ENCODE data around the gene PTPRR.
"Not testable (repeated sequence)": the region's sequence is repeated elsewhere in the genome, so short reads cannot be mapped to it uniquely, and the experiment has no call there.

Gene PTPRR

DNA sequence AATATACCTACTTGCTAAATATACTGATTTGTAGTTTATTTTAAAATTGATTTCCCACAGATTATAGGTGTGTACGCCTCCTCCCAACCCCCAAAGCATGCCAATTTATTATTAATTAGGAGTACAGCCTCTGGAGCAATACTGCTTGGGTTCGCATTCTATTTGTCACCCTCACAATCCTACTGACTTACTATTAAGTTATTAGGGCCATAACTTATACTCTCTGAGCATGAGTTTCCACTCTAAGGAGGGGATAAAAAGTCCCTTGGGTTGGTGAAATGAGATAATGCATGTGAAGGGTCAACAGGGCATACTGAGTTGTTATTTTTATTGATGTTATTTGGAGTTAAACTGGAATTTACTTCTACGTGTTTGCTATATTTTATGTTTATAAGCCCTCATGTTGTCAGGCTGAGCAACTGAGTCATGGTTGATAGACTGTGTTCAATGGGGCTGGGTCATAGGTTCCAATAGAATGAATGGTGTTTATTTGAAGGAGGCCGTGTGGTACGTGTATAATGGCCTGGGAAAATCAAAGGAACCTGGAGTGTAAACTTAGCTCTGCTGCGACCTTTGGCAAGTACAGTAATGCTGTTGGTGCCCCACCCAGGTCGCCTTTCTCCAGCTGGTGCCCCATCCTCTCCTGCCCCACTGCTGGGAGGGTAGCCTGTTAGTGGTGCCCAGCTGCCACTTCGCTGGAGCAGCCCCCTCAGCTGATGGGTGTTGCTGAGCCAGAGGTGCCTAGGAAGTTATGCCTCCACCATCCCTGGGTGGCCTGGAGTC lies 184.0 kb downstream of the PTPRR start:
- no peak for DNase-seq

DNA sequence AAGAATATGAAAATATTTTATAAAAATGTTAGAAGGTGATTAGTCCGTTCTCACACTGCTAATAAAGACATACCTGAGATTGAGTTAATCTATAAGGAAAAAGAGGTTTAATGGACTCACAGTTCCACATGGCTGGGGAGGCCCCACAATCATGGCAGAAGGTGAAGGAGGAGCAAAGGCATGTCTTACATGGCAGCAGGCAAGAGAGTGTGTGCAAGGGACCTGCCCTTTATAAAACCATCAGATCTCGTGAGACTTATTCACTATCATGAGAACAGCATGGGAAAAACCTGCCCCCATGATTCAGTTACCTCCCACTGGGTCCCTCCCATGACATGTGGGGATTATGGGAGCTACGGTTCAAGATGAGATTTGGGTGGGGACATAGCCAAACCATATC lies 185.3 kb downstream of the PTPRR start:
- DNase-seq, result not testable (repeated sequence)

DNA sequence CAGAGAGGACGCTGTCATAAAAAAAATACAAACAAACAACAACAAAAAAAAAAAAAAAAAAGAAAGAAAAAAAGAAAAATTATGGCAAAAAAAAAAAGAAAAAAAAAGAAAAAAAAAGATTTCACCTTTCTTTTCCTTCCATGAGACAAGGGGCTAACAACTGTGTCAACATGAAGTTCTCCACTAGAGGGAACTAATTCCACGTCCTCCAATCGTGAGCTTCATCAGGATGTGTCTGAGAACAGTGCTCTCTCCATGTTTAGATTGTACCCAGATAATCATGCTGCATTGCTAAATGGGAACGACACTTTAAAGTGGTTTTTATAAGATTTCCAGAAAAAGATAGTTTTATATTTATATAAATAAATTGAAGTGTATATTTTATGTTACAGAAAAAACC lies 187.2 kb downstream of the PTPRR start:
- no peak for DNase-seq

DNA sequence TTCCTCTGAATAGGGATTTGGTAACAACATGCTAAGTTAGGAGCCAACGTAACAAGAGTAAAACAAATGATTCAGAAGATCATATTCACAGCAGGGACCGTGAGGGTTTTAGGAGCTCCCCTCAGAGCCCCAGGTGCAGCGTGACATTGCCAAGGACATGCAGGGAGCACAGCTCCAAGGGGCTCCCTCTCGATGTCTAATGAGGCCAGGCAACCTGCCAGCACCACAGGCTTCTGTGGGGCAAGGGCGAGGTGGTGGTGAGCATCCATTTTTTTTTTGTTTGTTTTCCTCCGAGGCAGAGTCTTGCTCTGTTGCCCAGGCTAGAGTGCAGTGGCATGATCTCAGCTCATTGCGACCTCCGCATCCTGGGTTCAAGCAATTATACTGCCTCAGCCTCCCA lies 188.3 kb downstream of the PTPRR start:
- no peak for DNase-seq

DNA sequence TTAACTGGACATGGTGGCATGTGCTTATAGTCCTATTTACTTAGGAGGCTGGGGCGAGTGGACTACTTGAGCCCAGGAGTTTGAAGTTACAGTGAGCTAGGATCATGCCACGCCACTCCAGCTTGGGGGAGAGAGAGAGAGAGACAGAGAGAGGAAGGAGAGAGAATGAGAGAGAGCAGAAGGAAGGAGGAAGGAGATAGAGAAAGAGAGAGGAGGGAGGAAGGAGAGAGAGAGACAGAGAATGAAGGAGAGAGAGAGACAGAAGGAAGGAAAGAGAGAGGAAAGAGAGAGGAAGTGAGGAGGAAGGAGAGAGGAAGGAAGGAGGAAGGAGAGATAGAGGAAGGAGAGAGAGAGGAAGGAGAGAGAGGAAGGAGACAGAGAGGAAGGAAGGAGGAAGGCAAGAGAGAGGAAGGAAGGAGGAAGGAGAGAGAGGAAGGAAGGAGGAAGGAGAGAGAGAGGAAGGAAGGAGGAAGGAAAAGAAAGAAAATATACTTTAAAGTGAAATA lies 189.8 kb downstream of the PTPRR start:
- no peak for DNase-seq

DNA sequence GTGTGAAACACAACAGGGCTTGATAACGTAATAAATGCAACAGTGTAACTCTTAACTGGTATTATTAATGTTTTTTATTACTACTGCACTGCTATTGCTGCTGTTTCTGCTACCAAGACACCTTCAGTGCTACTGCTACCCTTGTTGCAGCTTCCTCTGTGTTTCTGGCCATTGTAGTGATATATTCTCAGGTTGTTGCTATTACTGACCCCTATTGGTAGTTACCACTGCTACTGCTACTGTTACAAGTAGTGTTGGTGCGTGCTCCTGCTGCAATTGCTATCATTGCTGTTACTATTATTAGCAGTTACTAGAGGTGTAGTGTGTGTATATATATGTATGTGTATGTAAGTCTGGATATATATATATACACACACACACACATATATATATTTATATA lies 196.1 kb downstream of the PTPRR start:
- DNase-seq, result no peak

DNA sequence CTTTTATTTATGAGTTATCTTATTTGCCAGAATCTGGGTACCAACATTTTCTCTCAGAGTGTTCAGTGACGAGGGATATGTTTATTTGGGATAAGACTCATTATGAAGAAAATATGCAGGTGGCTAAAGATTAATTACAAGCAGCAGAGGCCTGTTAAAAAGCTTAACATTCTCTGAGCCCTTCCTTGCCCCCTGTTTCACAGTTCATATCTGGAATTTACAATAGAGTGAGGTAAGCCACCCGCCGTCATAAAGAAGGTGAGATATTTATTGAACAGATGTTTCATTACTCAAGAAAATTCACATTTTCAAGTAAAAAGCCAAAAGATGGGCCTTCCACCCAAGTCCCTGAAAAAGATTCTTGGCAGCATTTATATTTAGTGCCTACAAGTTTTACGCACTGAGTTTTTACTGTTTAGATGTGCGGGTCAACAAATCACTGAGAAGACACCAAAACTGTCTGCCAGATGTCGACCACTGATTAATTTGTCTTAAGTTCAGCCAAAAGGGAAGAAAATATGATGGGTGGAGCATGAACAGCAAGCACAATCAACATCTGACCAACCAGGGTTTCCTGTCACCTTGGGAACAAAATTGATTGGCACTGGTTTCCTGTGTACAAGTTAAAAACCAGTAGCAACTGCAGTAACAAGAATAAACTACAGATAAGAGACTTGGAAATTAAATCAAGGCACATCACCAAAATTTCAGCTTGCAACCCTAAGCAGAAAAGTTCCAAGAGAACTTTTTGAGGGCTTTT lies 197.8 kb downstream of the PTPRR start:
- no peak for DNase-seq

DNA sequence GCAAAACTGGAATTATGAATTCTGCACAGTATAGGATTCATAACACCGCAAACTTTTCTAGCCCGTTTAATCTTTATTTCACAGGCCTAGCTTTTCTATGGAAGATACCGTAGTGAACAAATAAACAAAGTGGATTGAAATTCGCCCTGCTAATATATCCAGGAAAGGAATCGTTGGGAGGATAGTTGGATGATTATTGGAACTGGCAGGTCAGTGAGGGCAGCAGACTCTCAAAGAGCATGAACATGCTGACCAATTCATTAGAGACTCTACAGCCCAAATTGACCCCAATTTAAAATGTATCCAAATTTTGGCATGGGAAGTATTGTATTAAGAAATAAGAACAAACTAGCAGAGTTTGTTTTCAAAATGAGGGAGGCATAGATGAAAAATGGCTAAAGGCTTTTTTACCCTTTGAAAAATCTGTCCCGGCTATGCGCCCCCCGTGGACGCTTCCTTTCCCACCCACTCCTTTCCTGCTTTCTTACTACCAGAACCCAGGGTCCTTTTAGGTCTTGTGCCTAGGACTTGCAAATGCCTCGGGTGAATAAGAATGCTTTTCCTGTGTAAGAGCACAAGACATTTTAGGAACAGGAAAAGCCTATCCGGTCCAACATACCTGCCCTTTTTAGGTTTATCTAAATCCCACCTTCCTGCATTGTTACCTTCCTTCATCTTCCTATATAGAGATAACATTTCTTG lies 198.7 kb downstream of the PTPRR start:
- DNase-seq, result no peak

DNA sequence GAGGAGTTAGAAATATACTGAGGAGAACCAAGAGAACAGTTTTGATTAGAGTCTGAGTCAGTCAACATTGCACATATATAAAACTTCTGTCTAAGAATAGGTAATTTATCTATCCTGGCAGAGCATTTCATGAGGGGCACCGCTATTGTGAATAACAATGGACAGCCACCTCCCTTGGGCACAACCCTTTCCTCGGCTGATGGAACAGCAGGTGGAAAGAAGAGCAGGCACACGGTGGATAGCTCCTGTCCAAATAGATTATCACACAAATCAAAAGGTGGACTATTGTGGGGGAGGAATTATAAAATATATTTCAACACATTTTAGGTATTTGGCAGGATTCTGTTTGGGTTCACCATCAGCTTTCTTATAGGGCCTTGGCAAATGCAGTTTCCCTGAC lies 199.3 kb downstream of the PTPRR start:
- DNase-seq, result no peak

DNA sequence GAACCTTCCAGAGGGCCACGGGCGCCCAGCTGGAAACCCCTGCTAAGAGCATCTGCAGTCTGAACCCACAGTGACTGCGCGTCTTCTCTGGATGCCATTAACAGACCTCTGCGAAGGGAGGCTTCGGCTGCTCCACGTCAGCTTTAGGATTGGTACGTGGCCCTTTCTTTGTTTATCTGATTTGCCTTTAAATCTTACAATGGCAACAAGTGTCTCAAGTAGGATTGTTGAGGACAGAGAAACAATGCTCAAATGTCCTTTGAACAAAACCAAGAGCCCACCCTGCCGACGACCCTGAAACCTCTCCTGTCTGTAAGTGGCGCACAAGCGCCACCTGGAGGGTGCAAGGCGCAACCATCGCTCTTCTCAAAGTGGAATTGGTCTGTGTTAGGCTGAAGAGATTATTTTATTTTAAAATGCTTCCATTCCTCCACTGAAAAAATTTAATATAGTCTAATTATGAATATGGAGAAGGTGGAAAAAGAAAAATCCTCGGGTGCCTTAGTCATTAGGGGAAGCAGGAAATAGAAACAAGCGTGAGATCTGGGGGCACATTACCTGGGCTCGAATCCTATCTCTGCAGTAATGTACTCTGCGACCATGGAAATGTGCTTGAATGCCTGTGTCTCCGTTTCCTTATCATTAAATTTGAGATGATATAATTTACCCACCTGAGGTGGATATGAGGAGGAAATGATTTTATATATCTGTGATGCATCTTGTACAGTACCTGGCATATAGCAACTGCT lies 200.7 kb downstream of the PTPRR start:
- no peak for DNase-seq

DNA sequence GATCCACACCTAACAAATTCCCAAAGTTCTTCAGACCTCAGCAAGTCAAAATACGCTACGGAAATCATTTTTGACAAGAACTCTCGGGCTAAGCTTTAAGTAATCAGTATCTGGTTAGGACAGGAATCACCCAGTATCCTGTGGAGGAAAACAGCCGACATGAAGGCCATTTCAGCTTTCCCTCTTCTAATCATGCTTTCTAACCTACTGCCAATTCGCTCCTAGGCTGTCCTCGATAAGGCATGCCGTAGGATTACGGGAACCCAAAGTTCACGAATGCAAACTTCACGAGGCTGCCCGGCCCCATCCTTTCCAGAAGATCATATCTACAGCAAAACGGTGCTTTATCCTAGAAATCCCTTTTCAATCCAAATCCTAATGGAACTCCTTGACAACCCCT lies 201.5 kb downstream of the PTPRR start:
- no peak for DNase-seq

DNA sequence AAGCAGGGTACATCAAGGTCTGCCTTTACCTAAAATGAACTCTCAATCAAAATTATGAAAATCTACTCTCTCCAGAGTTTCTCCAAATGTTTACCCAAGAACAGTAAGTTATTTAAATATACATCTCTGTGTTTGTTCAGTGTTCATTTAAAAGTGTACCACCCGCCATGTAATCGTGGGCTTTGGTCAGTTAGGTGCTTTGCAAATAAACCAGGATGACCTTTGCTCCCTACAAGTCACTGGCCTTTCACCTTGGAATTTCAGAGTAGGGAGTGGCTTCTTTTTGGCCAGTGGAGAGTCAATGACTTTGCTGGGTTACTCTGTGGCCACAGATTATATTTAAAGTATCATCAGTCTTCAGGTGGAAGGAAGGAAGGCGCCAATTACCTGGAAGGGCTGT lies 208.7 kb downstream of the PTPRR start:
- no peak for DNase-seq

DNA sequence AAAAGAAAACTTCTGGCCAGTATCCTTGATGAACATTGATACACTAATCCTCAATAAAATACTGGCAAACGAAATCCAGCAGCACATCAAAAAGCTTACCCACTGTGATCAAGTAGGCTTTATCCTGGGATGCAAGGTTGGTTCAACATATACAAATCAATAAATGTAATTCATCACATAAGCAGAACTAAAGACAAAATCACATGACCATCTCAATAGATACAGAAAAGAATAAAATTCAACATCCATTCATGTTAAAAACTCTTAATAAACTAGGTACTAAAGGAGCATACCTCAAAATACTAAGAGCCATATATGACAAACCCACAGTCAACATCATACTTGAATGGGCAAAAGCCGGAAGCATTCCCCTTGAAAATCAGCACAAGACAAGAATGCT lies 211.5 kb downstream of the PTPRR start:
- DNase-seq, result no peak

DNA sequence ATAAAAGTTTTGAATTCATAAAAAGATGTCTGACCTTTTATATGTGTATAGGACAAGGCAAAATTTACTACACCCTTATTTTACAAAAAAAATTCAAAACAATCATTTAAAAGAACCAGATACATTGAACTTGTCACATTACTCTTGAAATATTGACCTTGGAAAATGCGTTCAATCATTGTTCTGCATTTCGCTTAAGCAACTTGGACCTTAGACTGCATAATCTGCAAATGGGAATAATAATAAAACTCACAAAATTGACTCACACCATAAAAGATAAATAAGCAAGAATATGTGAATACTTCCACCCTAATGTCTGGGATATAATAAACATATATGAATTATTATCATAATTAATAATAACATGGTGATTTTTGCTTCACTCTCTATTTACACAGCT lies 213.9 kb downstream of the PTPRR start:
- no peak for DNase-seq

DNA sequence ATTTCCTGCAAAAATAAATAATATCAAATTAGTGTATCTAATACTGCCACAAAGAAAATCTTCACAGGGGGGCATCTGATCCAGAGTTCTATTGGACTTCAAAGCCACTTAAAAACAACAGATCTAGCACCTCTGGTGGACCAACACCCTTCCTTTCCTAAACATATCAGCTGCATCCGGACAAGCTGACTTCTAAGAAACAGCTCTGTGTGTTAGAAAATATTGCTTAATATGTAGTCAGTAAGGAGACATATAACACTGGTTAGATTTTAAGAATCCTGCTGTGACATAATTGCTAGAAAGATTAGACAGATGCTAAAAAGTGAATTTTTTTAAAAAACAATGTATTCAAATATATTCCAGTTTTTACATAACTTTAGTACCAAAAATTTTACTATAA lies 222.2 kb downstream of the PTPRR start:
- no peak for DNase-seq

DNA sequence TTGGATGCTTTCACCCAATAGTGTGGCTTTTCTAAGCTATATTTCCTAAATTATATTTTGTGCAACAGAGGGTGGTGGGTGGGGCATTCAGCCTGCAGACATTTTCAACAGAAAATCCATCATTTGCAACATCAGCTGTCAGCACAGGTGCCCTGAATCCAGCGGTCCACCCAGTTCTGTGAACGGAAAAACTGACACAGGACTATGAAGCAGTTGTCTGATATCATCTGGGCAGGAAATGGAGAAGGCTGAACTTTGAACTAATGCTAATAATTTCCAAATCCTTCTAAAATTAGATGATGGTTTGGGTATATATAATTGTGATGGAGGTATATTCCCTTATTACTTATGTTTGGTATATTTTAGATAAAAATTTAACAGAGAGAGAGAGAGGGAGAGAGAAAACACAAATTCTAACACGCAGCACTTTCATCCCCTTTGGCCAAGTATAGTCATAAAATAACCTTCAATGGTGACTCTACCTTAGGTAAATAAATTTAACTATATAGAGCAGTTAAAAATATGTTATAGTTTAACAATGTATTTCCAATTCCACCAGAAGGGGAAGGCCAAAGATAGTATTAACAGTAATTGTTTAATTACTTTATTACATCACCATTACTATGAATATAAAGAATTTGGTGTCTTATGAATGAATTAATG lies 225.0 kb downstream of the PTPRR start:
- DNase-seq, result no peak

DNA sequence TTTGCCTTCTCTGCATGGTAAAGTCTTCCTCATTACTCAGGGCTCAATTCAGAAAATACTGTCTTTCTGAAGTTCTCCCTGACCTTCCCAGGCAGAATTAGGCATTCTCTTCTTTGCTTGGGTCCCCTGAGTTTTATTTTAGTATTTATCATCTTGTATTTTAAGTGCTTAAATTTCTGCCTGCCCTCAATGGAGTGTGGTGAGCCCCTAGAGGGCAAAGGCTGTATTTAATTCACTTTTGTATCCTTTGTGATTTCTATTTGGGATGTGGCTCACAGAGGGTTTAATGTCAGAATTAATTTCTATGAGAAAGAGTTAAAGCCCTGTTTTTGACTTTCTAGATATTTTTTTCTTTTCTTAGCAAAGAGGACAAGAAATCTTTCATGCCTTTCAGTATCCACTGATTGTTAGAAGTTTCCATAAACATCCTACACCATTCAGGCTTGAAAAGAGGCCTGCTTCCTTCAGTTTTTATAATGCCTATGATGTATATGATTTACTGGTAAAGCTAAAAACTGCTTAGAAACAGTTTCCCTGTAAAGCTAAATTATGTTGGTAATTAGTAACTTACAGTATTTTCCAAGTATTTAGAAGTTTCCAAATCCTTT lies 227.8 kb downstream of the PTPRR start:
- no peak for DNase-seq

DNA sequence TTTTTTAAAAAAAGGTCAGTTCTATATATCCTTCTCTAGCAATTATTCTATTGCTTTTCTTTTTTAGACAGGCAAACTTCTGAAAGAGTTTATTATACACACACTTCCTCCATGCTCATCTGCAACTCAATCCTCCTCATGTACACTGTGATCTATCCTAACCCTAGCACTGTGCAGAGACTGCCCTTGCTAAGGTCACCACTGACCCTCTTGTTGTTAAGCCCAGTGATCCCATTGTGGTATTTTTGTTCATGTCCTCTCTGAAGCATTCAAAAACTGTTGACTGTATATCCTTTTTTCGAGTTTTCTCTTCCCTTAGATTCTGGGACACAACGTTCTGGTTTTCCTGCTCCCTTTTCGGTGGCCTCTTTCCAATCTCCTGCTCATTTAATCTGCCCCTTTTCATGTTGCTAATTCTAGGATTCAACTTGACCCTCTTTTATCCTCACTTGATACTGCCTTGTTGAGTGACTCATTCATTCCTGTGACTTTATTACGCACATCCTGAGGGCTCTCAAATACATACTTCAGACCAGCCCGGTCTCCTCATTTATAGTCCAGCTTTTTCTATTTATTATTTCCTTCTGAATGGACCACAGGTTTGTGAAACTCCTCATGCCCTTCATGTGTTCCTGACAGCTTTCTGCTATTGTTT lies 229.4 kb downstream of the PTPRR start:
- no peak for DNase-seq

DNA sequence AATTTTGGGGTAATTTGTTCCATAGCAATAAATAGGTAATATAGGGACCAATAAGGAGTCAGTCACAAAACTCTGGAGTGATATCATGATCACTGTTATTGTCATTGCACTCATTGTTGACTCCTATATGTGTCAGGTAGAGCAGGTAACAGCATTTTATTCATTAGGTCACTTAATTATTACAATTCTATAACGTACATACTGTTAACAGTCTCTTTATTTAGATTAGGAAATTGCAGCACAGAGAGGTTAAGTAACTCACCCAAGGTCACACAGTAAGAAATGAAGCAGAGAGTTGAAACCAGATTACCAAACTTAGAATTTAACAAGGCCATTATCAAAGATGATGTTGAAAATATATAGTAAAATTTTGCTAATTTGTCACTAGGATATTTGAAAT lies 233.6 kb downstream of the PTPRR start:
- no peak for DNase-seq

DNA sequence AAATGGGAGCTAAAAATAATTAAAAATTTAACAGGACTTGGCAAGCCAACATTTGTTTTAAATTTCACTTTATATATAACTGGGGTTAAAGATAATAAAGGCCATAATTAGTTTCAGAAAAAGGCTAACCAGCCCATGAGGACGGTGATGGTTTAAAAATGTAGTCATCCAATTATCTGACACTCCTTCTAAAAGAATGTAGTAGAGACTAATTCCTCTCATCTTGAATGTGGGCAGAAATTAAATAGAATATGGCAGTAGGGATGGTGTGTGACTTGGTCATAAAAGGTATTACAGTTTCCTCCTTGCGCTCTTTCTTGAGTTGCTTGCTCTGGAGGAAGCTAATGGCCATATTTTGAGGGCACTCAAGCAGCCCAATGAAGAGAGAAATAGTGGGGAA lies 234.2 kb downstream of the PTPRR start:
- DNase-seq, result no peak

DNA sequence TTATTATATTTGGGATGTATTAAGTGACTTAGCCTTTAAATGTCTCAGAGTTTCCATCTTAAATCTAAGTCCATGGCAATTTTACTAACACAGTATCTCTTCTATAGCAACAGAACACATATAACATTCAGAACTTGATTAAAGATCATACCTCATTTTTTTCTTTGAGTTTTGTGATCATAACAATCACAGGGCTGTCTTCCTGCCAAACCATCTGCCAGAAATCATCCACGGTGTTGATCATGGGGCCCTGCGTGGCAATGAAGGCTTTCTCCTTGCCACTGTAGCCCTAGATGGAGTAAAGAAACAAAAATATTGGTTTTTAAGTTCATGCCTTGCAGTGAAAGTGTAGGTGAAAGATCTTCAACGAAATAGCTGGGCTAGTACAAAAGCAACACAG lies 236.6 kb downstream of the PTPRR start:
- DNase-seq, result no peak

DNA sequence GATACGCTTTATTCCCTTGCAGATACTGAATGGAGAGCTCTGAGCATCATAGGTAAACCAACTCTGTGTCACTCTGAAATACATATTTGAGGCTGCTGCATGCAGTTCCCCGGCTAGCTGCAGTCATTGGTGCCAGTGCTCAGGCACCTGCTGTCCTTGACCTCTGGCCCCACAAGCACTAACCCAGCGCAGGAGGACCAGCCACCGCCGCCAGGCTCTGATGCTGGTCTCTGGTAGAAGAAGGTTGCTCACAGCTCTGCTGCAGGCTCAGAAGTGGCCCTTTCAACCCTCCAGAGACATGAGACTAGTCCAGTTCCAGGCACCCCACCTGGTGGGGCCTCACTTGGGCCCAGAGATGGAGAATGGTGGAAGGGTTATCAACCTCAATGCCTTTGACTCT lies 248.8 kb downstream of the PTPRR start:
- no peak for DNase-seq
